ENCODE results near the gene DOCK3.

GRCh38 chr3:50639055-50639494, 35.7 kb upstream of the DOCK3 start:
- TF ChIP-seq POLR2A (IDR thresholded peaks at IDR 0.05), result no peak
- no peak for TF ChIP-seq CTCF (IDR thresholded peaks at IDR 0.05)

All from ovary (tissue), 3 donors.